ENCODE data around the gene C1orf174. TPM values are rescaled to one million over a fixed set of nuclear protein-coding genes. Genes with fewer than 3 reads are reported as not detected.

The C1orf174 gene
- total and polyA plus RNA-seq, 2 of the 13 experiments (the other 11 are each of a cell fraction or from before 2014, with no cell fraction given) = 21.6 to 31.4 TPM

- intact Hi-C loops (cut with micrococcal nuclease; ENCODE audit: unreplicated experiment) (no loop called here), in situ Hi-C loops (cut with HindIII; ENCODE audit: extremely low pct_ligation_motif_present, low pct_unique_long_range_greater_than_20kb) (no loop called here)
- H3K4me2 ChIP-seq (ENCODE audit: low read depth, low read length) = no peak overlapping the region
- 94% methylated on average over 15 of the region's 16 CpGs for WGBS (ENCODE audit: low lambda C conversion rate)
- H3K27me3 ChIP-seq (ENCODE audit: control insufficient read depth in 1 of 2, insufficient read depth in 2 of 2, low read length in 2 of 2) = no peaks in the 10 kb centered on the region
- POLR2A ChIA-PET = no interaction called here
- no TSS peak for BruUV-seq (replicated peaks)
- no peak overlapping the region for H3K4me3 ChIP-seq (replicated peaks in 1 of 3; ENCODE audit: insufficient read depth in 1 of 3, low read depth in 2 of 3, low read length in 3 of 3)
- no peak overlapping the region for H3K27ac ChIP-seq (ENCODE audit: extremely low read length, insufficient read depth, low read length)
- H3K9me3 ChIP-seq (ENCODE audit: low read length) = peaks cover 16% of the 10 kb centered on the region
- H3K79me2 ChIP-seq (ENCODE audit: insufficient read depth, low read length) = no peaks in the 10 kb centered on the region
- FAIRE-seq (no peak), ATAC-seq (no peak), DNase-seq (ENCODE audit: low spot score) (no peak)
- H3K36me3 ChIP-seq (replicated peaks in 1 of 2; ENCODE audit: control insufficient read depth in 1 of 2, insufficient read depth in 2 of 2, low read length in 2 of 2) = peaks cover 6 to 14% of the 10 kb centered on the region in 2 experiments; a peak in 4 of 5 replicates
- CTCF ChIA-PET (ENCODE audit: low intra/inter-chr PET ratio, low total read pairs) = no interaction called here
- H4K20me1 ChIP-seq (ENCODE audit: insufficient read depth, low read length) = no peaks in the 10 kb centered on the region
- H2AFZ ChIP-seq (ENCODE audit: low read length) = no peak overlapping the region
- no peak overlapping the region for H3K9ac ChIP-seq (ENCODE audit: insufficient read depth, low read depth, low read length)
- 0 out of 2 replicates have a peak, but pooled peaks cover 6% of the 10 kb centered on the region for H3K4me1 ChIP-seq (ENCODE audit: insufficient read depth, low read length)
- TF ChIP-seq XRCC5 (optimal IDR thresholded peaks at IDR 0.05; ENCODE audit: low read length) (no peak), HNRNPLL (IDR thresholded peaks at IDR 0.05; ENCODE audit: low read depth, low read length, poor library complexity, severe bottlenecking) (no peak), PRDM10 (CRISPR knock-in tag; IDR thresholded peaks at IDR 0.05; ENCODE audit: low read depth) (no peak), ZNF549 (CRISPR knock-in tag; IDR thresholded peaks at IDR 0.05) (no peak), ZNF780A (CRISPR knock-in tag; IDR thresholded peaks at IDR 0.05) (no peak), ZNF563 (CRISPR knock-in tag; IDR thresholded peaks at IDR 0.05) (no peak), ZNF607 (CRISPR knock-in tag; IDR thresholded peaks at IDR 0.05; ENCODE audit: borderline replicate concordance) (no peak), TEF (CRISPR knock-in tag; IDR thresholded peaks at IDR 0.05) (no peak), ZBED4 (CRISPR knock-in tag; IDR thresholded peaks at IDR 0.05; ENCODE audit: borderline replicate concordance) (no peak), CAMTA2 (CRISPR knock-in tag; IDR thresholded peaks at IDR 0.05; ENCODE audit: borderline replicate concordance) (no peak), ATF1 (CRISPR knock-in tag; IDR thresholded peaks at IDR 0.05) (no peak), ZNF180 (CRISPR knock-in tag; IDR thresholded peaks at IDR 0.05; ENCODE audit: borderline replicate concordance, low read depth) (no peak), HES4 (CRISPR knock-in tag; IDR thresholded peaks at IDR 0.05; ENCODE audit: borderline replicate concordance) (no peak), ATRX (CRISPR knock-in tag; IDR thresholded peaks at IDR 0.05; ENCODE audit: borderline replicate concordance) (no peak), PLSCR1 (CRISPR knock-in tag; IDR thresholded peaks at IDR 0.05; ENCODE audit: borderline replicate concordance) (no peak), ZNF367 (CRISPR knock-in tag; IDR thresholded peaks at IDR 0.05; ENCODE audit: borderline replicate concordance) (no peak), PPARG (CRISPR knock-in tag; conservative IDR thresholded peaks at IDR 0.05) (no peak)
Measured at GRCh38 chr1:3876716-3877115, 23.4 kb downstream of the C1orf174 start.
